Stimulated activated CD4-positive, alpha-beta T cell treated with anti-CD3 and anti-CD28 coated beads, Interleukin-2, amount 100 ng/mL, for 24 hours (primary cell): Measurements from ENCODE around the gene MYH3.

Source experiments
- DNase-seq, 2 donors: peaks; one replicate each; pipeline ENCODE4 v3.0.0-alpha.2; 2020

Gene MYH3

DNA sequence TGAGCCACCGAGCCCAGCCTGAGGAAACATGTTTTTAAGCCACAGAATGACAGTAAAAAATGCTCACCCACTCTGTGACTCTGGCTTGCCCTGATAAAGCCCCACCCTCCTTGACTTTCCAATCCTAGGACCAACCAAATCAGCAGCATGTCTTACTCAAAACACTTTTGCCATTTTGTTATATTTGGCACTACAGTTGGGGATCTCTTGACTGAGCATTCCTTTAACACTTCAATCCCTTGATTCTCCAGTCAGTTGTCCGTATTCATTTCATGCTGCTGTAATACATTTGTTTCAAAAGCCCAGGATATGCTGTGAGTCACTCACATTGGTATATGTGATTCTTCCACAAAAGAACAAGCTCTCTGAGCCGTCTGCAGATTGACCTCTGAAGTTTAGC, 8.2 kb downstream of the MYH3 start:
- DNase-seq, result no peak

DNA sequence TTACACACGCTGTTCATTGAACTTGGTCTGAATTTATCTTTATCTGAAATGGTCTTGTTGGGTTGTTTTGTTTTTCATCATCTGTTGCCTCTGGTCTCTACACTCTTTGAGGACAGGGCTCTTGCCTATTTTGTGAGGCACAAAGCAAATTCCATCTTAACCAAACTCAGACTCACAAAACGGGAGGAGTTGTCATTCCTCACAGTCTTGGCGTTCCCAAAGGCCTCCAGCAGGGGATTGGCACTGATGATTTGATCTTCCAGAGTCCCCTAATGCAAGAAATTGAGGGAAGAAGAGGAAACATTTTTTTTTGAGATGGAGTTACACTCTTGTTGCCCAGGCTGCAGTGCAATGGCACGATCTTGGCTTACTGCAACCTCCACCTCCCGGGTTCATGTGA, 8.7 kb downstream of the MYH3 start:
- no peak for DNase-seq

DNA sequence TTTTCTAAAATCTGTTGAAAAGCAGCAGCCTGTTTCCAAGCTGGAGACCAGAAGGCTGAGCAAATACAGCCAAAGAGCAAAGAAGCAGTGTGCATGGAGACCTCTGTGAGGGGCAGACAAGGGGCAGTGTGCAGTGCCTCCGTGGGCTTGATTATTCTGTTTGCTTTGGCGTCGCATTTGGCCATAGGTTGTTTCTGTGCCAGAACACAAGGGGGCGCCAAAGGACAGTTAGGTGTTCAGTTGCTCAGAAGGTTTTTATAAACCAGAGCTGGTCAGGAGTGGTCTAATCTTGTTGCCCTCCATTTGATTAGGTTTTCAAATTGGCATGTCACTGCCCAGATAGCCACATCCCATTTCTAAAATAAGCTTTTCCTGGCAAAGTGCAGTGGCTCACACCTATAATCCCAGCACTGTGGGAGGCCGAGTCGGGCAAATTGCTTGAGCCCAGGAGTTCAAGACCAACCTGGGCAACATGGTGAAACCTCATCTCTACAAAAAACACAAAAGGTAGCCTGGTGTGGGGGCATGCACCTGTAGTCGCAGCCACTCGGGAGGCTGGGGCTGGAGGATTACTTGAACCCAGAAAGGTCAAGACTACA, 10.6 kb downstream of the MYH3 start:
- peak; percentile 82 to 86 for DNase-seq

DNA sequence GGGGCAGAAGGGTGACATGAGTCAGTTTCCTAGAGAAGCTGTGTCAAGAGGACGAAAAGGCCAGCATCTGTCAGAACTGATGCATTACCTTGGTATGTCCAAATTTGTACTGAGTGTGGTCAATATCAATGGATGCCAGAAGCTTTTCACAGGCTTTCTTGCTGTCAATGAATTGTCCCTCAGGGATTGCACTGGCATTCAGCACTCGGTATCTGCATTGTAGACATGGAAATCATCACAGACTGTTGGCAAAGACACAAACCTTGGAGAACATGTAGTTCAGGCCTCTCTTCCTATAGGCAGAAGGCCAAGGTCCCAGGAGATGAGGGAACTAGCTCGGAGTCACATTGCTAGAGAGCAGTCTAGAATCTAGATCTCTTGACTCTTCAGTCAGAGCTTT, 16.6 kb downstream of the MYH3 start:
- no peak for DNase-seq

DNA sequence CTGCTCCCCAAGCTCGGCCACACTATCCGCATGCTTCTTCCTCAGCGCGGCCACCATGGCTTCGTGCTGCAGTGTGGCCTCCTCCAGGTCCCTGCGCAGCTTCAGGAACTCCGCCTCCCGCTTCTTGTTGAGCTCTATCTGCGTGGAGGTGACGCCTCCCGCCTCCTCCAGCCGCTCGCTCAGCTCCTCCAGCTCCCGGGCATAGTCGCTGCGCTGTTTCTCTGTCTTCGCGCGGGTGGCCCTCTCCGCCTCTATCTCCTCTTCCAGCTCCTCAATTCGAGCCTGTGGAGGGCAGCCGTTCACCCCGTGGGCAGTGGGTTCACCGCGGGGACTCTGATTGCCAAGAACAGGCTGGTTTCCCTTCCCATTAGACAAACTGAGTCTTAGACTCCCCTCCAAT, 19.0 kb downstream of the MYH3 start:
- DNase-seq, result no peak

DNA sequence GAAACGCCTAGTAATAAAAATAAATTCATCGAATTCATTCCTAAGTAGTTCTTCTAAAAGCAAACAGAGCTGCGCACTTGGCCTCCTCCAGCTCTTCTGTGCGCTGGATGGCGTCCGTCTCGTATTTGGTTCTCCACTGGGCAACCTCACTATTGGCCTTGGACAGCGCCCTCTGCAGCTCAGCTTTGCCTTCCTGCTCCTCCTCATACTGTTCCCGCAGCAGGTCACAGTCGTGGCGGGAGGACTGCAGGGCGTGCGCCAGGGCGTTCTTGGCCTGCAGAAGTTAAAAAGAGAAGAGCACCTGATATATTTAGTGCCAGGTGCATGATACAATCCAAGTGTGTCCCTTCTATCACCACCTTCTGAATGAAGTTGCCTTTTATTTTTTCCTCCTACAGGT, 21.8 kb downstream of the MYH3 start:
- no peak for DNase-seq

DNA sequence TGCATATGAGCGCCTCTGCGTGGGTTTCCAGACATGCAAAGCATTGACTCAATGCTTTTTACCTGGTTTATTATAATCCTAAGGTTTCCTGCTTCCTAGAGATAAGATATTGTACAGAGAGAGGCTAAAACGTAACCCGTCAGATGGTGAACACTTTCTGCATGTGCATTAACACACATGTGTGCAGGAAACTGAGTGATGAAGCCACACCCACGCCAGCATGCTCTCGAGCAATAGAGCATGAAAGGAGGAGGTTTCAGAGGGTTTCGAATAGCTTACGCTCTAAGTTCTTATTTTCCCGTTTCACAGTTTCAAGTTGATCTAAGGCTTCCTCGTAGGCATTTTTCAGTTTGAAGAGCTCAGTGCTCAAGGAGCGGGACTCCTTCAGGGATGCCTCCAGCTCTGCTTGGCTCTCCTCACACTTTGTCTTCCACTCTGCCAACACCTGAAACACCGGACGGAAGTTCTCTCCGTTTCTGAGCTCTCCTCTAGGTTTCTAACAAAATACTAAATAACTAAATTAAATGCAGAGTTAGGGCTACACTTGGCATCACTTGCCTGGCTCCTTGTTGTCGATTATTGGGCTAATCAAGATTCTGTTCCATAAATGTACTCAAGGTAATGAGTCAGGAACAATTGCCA, 23.2 kb downstream of the MYH3 start:
- DNase-seq, result peak in 1 of 2 donors; percentile 10

DNA sequence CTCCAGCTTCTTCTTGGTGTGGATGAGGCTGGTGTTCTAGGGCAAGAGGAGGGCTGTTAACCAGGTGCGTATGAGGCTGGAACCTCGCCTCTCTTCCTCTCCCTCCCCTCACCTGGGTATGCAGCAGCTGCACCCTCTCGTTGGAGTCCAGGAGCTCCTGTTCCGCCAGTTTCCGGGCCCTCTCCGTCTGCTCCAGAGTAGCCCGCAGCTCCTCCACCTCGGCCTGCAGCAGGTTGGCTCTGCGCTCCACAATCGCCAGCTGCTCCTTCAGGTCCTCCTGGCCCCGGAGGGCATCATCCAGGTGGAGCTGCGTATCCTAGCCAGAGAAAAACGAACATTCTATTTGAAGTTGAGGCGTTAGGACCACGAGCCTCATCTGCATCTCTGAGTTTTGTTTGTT, 25.4 kb downstream of the MYH3 start:
- DNase-seq, result no peak

DNA sequence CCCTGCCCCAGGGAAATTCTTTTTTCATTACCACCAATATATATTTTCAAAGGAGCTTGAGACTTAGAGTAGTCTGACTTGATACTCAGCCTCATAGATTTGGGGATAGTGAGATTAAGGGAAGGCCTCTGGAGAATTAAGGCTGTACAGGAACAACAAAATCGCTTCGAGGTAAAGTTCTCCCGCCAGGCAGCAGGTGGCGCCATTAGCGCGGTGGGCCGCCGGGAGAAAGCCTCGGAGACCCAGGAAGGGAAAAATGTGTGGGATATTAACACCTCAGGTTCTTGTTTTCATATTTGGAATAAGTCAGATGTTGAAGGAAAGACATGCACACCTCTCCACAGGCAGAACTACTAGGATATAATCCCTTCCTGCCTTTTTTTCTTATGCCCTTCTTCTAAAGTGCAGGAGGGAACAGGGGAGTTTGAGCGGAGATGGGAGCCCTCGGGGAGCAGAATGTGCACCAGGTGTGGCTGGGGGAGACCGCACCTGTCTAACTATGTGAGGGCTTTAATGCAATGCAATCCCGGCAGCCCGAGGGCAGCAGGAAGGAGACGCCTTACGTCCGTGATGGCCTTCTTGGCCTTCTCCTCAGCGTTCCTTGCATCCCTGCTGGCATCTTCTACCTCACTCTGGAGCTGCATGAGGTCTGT, 25.9 kb downstream of the MYH3 start:
- peak; percentile 29 to 43 for DNase-seq

DNA sequence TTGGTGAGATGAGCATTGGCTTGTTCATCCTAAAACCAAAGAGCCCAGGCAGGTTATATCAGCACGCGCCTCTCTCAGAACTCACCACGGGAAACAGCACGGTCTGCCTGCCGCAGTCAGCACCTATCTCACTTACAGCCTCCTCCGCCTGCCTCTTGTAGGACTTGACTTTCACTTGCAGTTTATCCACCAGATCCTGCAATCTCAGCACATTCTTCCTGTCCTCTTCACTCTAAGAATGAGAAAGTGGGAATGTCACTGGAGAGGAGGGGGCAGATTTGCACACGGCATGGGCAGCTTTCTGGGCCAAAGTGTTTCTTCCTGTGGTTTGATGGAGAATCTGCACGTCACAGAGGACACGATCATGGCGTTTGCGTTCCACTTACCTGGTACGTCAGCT, 27.4 kb downstream of the MYH3 start:
- DNase-seq, result no peak

DNA sequence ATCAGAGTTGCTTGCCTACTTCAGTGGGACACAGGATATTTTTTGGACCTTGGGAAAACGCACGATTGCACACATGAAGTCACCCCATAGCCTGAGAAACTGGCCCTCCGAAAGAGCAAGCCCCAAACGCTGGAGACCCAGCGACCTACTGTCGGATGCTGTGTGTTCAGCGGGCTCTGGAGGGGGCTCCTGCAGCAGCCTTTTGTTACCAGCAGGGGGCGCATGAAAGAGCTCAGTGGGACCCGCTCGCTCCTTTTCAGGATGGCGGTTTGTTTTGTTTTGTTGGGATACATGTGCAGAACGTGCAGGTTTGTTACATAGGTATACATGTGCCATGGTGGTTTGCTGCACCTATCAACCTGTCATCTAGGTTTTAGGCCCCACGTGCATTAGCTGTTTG, 28.4 kb downstream of the MYH3 start:
- peak in 1 of 2 donors; percentile 10 for DNase-seq

DNA sequence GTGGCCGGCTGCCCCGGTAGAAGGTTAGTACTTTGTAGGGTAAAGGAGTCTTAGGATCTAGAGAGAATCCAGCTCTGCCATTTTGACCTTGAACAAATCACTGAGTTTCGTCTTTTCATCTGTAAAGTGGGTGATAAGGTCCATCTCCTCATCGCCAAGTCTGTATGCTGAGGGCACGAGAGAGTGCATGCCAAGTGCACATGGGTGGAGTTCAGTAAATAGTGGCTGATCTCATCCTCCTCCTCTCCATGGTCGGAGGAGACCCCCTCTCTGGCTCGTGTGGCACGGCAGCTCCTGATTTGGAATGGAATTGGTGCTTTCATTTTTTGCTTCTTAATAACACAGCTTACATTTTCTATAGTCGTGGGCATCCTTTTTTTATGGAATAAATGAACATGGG, 30.7 kb downstream of the MYH3 start:
- DNase-seq, result no peak

DNA sequence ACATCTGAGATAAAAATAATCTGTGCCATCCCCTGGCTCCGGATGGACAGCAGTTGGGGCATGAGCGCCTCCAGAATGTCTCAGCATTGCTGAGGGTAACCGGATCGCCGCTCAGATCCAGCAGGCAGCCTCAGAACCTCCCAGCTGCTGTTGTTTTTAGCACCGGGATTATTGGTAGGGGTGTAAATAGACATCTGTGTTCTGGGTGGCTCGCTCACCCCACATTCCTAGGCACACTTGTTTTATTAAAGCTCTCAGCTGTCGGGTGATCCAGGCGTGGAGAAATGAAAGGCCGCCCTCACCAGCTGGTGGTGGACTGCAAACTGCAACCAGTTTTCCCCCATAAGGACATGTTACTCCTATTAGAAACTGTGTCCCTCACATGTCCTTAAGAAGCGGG, 32.1 kb downstream of the MYH3 start:
- no peak for DNase-seq

DNA sequence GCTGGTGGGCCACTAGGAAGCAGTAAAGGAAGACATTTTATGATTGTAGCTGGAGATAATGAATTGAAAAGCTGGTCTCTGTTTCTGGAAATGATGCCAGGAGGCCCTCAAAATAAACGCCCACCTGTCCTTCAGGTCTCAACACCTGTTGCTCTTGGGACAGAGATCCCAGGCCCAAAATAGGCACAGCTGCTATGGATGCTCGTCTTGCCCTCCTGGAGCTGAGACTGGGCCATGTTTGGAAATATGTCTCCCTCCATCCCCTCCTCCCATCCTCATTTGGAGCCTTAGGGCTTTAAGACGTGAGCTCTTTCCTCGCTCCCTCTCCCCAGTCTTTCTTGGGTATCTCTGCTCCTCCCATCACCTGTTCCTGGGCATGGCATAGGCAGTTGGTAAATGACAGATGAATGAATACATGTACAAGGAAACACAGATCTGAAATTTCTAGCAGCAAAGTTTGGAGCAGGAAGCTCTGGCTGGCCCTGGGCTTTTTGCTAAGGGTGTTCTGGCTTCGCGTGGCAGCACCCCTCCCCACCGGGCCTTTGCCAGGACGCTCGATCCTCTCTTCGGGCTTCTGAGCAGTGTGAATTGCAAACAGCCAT, 33.3 kb downstream of the MYH3 start:
- DNase-seq, result no peak

DNA sequence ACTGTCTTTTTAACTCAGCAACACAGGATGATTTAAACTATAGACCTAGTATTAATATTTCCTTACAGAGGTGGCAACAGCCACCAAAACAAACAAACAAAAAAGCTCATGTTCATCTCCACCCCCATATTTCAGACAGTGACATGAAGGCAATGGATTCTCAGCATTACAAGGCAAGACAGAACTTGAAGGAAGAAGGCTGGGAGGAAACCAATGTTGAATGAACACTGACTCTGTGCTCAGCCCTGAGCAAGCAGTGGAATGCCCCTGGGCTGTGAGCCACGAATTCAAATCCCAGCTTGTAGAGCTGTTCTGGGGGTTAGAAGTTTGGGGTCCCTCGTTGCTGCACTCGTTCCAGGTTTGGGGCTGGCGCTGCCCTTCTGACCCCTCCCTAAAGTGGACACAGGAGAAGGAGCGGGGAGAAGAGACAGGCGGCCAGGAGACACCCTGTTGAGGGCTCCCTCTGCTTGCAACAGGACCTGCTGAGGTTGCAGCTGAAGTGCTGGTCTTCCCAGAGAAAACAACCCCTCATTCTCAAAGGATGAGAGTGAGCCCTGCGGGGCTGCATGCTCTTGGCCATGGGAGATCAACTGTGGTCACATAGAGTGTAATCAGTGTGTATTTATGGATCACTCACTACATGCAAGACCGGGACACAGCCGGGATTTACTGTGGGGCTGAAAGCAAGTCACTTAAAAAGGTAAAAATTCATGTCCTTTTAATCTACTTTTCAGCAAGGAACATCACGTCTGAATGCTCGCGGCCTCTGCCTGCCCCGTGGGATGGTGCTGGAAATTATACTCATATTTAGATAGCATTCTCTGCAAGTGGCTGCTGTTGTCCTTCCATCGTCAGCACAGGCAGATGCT, 34.3 kb downstream of the MYH3 start:
- no peak for DNase-seq

DNA sequence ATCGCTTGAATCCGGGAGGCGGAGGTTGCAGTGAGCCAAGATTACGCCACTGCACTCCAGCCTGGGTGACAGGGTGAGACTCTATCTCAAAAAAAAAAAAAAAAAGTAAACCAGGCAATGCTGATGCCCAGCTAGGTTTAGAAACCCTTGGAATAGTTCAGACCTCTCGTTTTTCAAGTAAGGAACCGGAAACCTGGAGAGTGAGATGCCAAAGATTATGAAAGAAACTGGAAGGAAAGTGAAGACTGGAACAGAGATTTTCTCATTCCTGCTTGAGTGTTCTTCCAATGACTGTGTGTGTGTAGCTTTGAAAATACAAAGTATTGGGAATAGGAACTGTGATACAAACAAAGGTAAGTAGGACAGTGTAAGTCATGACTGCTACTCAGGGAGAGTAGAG, 35.7 kb downstream of the MYH3 start:
- no peak for DNase-seq

DNA sequence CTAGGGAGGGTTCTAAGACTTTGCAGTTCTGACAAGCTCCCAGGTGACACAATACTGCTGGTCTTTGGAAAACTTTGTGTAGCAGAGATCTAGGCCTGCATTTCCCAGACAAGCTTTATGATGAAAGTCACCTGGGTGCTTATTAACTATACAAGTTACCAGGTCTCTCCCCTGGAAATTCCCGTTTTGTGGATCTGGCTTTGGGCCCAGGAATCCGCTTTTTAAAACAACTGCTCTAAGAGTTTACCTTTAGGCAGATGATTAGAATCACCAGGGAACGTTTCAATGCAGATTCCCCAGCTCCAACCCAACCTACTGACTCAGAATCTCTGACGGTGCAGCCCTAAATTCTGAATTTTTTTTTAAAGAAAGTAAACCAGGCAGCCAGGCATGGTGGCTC, 36.3 kb downstream of the MYH3 start:
- DNase-seq, result no peak

DNA sequence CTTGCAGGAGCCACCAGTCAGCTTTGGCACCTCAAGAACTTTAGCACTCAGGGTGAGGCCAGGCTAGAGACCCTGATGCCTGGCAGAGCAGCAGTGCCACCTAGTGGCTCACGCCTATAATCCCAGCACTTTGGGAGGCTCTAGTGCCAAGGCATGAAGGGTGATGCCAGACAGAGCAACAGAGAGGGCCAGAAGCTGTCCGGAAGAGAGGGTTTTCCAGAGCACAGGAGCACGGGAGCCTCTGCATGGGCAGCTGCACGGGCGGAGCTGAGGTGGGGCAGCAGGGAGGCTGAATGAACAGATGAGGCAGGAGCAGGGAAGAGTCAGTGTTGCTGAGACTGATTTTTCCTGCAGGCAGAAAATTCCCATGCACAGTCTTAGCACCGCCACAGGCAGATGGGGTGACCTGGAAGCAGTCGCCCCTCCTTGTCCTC, 38.9 kb downstream of the MYH3 start:
- peak; percentile 54 to 68 for DNase-seq

DNA sequence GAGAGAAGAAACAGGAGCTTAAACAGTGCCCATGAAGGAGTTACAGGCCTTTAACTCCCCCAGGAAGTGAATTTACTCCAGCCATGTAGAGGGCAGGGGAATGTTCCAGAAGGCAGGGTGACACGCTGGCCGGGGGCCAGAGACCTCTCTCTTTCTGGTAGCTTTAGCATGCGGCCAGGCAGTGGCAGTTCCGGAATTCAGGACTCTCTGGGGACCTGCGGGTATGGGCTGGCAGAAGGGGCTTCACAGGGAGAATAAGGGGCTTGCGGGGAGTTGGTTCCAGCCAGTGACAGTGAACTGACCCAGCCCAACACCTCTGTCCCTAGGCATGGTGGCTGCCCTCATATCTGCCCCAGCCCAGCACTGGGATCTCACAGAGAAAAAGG, 40.0 kb downstream of the MYH3 start:
- DNase-seq, result no peak

DNA sequence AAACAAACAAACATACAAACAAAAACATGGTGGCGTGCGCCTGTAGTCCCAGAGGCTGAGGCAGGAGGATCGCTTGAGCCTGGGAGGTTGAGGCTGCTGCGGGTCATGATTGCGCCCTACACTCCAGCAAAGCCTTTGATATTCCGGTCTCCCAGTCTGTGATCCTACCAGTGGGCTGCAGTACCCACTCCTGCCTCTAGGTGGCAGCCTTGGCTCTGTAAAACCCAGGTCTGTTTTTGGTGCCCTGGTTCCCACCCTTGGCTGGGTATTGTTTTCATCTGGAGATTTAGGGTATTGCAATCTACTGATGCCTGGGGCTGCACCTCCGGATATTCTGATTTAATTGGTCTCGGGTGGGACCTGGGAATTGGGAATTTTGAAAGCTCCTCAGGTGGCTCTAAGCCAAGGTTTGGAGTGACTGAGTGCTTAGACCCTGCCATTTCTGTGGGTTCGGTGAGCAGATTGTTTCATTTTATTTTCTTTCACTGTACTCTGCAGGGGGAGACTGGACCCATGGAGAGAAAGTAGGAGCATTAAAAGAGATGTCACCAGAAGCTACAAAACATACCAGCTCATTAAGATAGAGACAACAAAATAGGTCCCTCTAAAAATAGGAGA, 40.5 kb downstream of the MYH3 start:
- peak; percentile 83 for DNase-seq

DNA sequence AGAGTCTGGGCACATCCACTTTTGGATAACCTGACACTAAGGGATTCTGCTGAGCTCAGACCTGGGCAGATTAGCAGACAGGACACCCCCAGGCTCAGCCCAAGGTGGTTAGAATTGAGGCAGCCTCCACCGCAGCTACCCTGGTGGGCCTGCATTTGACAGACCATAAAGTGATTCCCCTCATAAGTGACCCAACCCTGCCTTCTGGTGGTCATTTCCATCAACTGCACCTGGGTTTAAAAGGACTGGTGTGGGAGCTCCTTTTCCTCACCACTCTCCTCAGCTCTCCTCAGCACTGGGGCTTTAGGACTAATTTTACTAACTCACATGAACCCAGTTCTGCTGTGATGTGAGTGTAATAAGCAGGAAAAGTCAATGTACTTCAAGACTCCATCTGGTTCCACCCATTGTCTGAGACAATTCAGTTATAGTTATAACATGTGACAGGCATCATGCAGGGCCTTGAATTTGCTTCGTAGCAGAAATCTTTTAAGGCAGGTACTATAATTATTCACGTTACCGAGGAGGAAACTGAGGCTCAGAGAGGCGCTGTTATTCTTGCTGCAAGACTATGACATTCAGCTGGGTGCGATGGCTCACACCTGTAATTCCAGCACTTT, 42.5 kb downstream of the MYH3 start:
- DNase-seq, result peak in 1 of 2 donors; percentile 19
